Left kidney (tissue), 2 donors: ENCODE data around the gene TAP1. TPM values are rescaled to one million over a fixed set of nuclear protein-coding genes. Genes with fewer than 3 reads are reported as not detected.

Source experiments
- DNase-seq: peaks from one replicate; pipeline ENCODE4 v3.0.0-alpha.2; 2013
- polyA plus RNA-seq: library from polyadenylated mRNA; unstranded; fragments of 120-200 nt; gene quantifications from one replicate; pipeline ENCODE4 v1.2.1, GENCODE V29; 2013; ENCODE audit not compliant: insufficient read length

TAP1 gene
- polyA plus RNA-seq, 1 donor = 7.7 TPM

DNA sequence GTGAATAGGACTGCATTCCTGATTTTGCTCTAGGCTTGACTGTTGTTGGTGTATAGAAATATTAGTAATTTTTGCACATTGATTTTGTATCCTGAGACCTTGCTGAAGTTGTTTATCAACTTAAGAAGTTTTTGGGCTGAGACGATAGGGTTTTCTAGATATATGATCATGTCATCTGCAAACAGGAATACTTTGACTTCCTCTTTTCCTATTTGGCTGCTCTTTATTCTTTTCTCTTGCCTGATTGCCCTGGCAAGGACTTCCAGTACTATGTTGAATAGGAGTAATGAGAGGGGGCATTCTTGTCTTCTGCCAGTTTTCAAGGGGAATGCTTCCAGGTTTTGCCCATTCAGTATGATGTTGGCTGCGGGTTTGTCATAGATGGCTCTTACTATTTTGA is 50.1 kb downstream of the TAP1 start:
- no peak for DNase-seq

DNA sequence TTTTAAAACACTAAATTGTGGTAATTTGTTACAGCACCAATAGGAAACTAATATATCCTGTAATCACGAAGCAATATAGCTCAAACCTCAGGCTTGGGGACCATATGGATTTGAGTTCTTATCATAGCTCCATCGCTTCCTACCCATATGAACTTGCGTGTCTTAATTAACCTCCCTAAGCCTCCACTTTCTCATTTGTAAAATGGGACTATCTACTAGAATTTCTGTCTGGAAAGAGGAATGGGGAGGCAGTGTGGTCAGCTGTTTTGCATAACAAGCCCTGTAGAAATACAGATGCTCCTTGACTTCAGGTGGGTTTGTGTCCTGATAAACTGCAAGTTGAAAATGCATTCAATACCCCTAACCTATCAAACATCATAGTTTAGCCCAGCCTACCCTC is 53.8 kb downstream of the TAP1 start:
- no peak for DNase-seq

DNA sequence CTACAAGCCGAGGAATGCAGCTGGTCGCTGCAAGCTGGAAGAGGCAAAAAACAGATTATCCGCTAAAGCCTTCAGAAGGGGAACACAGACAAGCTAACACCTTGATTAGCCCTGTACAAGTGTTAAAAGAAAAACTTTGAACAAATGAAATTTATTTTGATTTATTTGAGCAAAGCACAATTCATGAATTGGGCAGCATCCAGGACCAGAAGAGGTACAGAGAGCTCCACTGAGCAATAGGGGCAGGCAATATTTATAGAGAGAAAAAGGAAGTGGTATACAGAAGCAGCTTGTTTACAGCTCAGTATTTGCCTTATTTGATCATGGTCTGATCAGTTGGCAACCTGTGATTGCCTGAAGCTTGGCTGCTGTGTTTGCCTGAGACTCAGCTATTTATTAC is 54.3 kb downstream of the TAP1 start:
- DNase-seq = no peak

DNA sequence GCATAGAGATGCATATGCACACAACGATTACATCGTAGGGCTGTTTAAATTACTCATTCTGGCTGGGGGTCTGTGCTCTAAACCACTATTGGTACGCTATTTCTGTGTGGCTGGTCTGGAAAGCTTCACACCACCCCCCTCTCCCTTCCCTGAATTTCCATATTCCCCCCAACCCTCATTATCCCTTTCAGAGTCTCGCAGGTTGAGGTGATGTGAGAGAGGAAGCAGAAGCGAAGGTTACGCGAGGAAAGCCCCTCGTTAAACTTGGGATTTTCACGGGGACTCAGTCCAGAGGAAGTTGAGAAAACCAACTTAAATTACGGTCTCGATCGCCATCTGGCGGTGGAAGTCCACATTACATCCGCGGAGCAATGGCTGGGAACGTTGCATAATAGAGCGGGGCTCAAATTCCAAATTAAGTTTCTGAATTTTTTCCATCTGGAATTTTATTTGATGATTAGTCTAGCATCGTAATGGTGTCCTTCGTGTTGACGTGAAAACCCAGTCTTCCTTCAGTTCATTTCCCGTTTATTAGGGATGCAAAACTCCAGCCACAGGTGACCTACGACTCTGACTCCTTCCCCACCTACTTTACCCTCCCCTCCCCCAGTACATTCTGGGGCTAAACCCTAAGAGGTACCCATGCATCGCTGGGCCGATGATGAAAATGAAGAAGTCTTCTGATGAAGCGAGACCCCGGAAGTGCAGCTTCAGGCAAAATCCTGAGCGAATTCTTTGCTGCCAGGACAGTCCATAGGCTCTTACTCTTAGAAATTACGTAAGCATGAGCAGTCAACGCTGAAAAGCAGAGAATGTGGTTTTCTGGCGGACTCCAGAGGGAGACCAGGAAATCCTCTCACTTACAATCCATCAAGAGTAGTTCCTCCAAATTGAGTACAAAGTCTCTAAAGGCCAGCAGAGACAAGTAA is 56.4 kb downstream of the TAP1 start:
- DNase-seq = peak; percentile 73

Other genes with a start within 250 kb of the TAP1 start
- gene HLA-DQA1, start 216.3 kb downstream of the TAP1 start, polyA plus RNA-seq = 3.3 TPM
- 8.4 TPM for gene HLA-DQB1, start 187.0 kb downstream of the TAP1 start, polyA plus RNA-seq
- 2.1 TPM for gene HLA-DQA2, start 112.3 kb downstream of the TAP1 start, polyA plus RNA-seq
- 2.9 TPM for gene HLA-DQB2, start 90.2 kb downstream of the TAP1 start, polyA plus RNA-seq
- gene HLA-DOB, start 36.7 kb downstream of the TAP1 start, polyA plus RNA-seq = 0.32 TPM
- 11.5 TPM for gene TAP2, start 15.0 kb downstream of the TAP1 start, polyA plus RNA-seq
- 18.8 TPM for gene PSMB8, start 9.7 kb downstream of the TAP1 start, polyA plus RNA-seq
- gene PSMB9, start 488 bp upstream of the TAP1 start, polyA plus RNA-seq = 4.2 TPM
- gene HLA-DMB, start 87.3 kb upstream of the TAP1 start, polyA plus RNA-seq = 64.6 TPM
- gene HLA-DMA, start 99.4 kb upstream of the TAP1 start, polyA plus RNA-seq = 14.7 TPM
- gene BRD2, start 114.9 kb upstream of the TAP1 start, polyA plus RNA-seq = 357 TPM
- 5.9 TPM for gene HLA-DOA, start 155.9 kb upstream of the TAP1 start, polyA plus RNA-seq
- gene HLA-DPA1, start 219.9 kb upstream of the TAP1 start, polyA plus RNA-seq = 20.2 TPM
- 13.5 TPM for gene HLA-DPB1, start 222.3 kb upstream of the TAP1 start, polyA plus RNA-seq